ENCODE data around the gene ZNF883. TPM values are rescaled to one million over a fixed set of nuclear protein-coding genes. Genes with fewer than 3 reads are reported as not detected.

ZNF883 gene
- total and polyA plus RNA-seq, 9 of the 15 experiments (the other 6 are each of a cell fraction or from before 2014, with no cell fraction given): 1.00 to 5.7 (median 3.7) TPM

DNA sequence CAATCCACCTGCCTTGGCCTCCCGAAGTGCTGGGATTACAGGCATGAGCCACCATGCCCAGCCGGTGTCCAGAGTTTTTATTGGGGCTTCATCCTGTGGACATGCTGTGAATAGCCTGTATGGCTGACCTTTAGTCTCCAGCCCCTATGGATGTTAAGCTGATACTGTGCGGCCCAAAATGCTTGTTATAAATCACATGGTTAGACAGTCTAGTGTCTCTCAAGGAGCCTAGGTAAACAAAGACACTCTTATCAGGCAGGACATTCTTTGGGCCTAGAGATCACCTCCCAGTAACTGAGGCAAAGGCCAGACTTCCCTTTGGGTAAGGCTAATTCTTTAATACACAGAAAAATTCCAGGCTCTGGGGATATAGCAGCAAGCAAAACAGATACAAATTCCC lies 99.4 kb downstream of the ZNF883 start (continued):
- TF ChIP-seq, protein P1, sequence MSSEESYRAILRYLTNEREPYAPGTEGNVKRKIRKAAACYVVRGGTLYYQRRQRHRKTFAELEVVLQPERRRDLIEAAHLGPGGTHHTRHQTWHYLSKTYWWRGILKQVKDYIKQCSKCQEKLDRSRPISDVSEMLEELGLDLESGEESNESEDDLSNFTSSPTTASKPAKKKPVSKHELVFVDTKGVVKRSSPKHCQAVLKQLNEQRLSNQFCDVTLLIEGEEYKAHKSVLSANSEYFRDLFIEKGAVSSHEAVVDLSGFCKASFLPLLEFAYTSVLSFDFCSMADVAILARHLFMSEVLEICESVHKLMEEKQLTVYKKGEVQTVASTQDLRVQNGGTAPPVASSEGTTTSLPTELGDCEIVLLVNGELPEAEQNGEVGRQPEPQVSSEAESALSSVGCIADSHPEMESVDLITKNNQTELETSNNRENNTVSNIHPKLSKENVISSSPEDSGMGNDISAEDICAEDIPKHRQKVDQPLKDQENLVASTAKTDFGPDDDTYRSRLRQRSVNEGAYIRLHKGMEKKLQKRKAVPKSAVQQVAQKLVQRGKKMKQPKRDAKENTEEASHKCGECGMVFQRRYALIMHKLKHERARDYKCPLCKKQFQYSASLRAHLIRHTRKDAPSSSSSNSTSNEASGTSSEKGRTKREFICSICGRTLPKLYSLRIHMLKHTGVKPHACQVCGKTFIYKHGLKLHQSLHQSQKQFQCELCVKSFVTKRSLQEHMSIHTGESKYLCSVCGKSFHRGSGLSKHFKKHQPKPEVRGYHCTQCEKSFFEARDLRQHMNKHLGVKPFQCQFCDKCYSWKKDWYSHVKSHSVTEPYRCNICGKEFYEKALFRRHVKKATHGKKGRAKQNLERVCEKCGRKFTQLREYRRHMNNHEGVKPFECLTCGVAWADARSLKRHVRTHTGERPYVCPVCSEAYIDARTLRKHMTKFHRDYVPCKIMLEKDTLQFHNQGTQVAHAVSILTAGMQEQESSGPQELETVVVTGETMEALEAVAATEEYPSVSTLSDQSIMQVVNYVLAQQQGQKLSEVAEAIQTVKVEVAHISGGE (CRISPR knock-in tag; IDR thresholded peaks at IDR 0.05): no peak
- TF ChIP-seq SAP30 (IDR thresholded peaks at IDR 0.05; ENCODE audit: borderline replicate concordance, insufficient read depth, low read depth, low read length, poor library complexity, severe bottlenecking): no peak
- no peak for TF ChIP-seq CBFB (CRISPR knock-in tag; IDR thresholded peaks at IDR 0.05)
- peak in 1 of 2 experiments; percentile 95; a peak in 2 of 4 replicates for TF ChIP-seq FOXA3 (CRISPR knock-in tag; conservative IDR thresholded peaks at IDR 0.05 in 1 of 2, IDR thresholded peaks at IDR 0.05 in 1 of 2)
- TF ChIP-seq, protein P2, sequence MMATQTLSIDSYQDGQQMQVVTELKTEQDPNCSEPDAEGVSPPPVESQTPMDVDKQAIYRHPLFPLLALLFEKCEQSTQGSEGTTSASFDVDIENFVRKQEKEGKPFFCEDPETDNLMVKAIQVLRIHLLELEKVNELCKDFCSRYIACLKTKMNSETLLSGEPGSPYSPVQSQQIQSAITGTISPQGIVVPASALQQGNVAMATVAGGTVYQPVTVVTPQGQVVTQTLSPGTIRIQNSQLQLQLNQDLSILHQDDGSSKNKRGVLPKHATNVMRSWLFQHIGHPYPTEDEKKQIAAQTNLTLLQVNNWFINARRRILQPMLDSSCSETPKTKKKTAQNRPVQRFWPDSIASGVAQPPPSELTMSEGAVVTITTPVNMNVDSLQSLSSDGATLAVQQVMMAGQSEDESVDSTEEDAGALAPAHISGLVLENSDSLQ (IDR thresholded peaks at IDR 0.05): peak; percentile 65
- peak; percentile 88 for TF ChIP-seq MEIS2 (IDR thresholded peaks at IDR 0.05; ENCODE audit: partially characterized antibody)
- no peak for TF ChIP-seq IFI16 (CRISPR knock-in tag; IDR thresholded peaks at IDR 0.05)
- no peak for TF ChIP-seq KLF13 (tag; IDR thresholded peaks at IDR 0.05; ENCODE audit: borderline replicate concordance, low read depth)

Measured in K562 (cell line).